Activated CD4-positive, CD25-positive, alpha-beta regulatory T cell treated with anti-CD3 and anti-CD28 coated beads, Interleukin-2, amount 50 U/mL, for 24 hours (primary cell): Measurements from ENCODE around the gene TRIM31.
A peak's percentile ranks its signal among the peaks of the same experiment; 100 is the strongest.
"Not testable (repeated sequence)": the region's sequence is repeated elsewhere in the genome, so short reads cannot be mapped to it uniquely, and the experiment has no call there.

Experiments
- ATAC-seq, 2 donors: fragments of 150-1000 bp; cut with Tn5 transposase; one replicate each; pipeline ENCODE4 v1.10.0; 2021; ENCODE audit warnings: mild to moderate bottlenecking in 1 of 2, moderate library complexity in 1 of 2

Gene TRIM31

GRCh38 chr6:30149234-30149633 is 36.3 kb upstream of the TRIM31 start:
- no peak for ATAC-seq

GRCh38 chr6:30147096-30147495 is 34.2 kb upstream of the TRIM31 start:
- no peak for ATAC-seq

DNA sequence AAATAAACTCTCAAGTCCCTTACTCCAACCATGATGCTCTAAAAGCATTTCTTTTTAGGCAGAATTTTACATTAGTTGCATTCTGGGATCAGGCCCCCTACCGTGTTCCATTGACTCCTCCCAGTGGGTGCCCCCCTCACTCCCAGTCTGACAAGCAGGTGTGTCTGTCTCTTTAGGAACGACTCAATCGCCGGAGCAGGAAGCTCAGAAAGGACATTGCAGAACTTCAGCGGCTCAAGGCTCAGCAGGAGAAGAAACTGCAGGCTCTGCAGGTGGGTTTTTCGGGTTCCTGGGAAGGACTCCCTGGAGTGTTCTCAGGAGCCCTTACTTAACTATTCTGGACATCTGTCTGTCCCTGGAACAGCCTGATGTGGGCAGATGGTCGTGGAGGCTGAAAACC is 32.9 kb upstream of the TRIM31 start:
- no peak for ATAC-seq

GRCh38 chr6:30144811-30145210 is 31.9 kb upstream of the TRIM31 start:
- ATAC-seq: no peak

- ATAC-seq: no peak
Observed at GRCh38 chr6:30143780-30144179, 30.9 kb upstream of the TRIM31 start.

DNA sequence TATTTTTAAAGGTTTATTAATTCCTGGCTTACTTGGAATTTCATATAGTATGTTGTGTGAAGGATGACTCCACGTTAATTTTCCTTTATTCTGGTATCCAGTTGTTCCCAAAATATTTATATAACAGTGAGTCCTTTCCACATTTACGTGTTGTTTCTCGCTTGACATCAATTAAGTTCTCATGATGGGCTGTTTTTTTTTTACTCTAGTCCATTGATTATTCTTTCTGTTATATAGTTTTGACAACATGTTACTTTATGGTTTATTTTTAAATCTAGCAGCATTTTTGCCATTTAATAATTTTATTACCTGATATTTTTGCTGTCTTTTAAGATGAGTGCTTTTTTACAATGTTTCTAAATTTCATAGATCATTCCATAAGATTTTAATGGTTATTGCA is 29.8 kb upstream of the TRIM31 start:
- ATAC-seq: no peak

DNA sequence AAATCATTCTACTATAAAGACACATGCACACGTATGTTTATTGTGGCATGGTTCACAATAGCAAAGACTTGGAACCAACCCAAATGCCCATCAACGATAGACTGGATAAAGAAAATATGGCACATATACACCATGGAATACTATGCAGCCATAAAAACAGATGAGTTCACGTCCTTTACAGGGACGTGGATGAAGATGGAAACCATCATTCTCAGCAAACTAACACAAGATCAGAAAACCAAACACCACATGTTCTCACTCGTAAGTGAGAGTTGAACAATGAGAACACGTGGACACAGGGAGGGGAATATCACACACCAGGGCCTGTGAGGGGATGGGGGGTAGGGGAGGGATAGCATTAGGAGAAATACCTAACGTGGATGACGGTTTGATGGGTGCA is 27.4 kb upstream of the TRIM31 start:
- not testable (repeated sequence) for ATAC-seq

DNA sequence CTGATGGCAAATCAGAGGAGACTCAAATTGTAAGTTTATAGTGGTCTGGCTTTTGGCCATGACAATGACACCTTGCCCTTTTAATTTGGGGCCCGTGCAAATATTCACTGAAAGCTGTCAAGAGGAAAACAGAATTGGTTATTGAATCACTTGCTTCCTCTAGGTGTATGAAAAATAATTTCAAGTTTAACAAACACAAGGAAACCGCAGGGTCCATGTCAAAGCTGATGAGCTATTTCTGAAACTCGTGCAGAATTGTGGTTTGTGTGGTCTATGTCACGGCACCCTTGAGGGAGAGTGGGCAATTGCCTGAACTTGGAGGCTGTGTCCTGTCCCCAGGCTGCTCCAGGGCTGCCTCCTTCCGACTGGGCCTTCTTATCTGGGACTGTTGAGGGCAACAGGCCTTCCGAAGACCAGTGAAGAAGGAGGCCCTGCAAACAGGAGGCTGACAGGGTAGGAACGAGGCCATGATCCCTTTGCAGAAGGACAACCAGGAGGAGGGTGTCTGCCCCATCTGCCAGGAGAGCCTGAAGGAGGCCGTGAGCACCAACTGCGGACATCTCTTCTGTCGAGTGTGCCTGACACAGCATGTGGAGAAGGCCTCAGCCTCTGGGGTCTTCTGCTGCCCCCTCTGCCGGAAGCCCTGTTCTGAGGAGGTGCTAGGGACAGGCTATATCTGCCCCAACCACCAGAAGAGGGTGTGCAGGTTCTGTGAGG is 23.8 kb upstream of the TRIM31 start:
- peak; percentile 9 to 17 for ATAC-seq

GRCh38 chr6:30135757-30136156 is 22.9 kb upstream of the TRIM31 start, which contains the start of gene TRIM40:
Gene TRIM40 (plus strand): TSS chr6:30136140. CDS start chr6:30137037, 897 bp downstream.
- ATAC-seq: no peak

DNA sequence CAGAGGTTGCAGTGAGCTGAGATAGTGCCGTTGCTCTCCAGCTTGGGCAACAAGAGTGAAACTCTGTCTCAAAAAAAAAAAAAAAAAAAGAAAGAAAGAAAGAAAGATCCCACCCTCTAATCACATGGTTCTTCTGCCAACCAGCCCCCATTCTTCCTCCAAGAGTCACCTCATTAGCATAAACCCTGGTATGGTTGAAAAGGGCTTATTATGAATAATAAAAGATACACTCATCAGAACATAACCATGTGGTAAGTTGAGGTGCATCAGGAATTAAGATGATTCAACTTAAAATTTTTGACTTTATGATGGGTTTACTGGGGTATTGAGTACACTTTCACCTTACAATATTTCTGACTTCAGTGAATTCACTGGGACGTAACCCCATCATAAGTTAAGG is 22.3 kb upstream of the TRIM31 start:
- ATAC-seq: peak; percentile 5 to 55

DNA sequence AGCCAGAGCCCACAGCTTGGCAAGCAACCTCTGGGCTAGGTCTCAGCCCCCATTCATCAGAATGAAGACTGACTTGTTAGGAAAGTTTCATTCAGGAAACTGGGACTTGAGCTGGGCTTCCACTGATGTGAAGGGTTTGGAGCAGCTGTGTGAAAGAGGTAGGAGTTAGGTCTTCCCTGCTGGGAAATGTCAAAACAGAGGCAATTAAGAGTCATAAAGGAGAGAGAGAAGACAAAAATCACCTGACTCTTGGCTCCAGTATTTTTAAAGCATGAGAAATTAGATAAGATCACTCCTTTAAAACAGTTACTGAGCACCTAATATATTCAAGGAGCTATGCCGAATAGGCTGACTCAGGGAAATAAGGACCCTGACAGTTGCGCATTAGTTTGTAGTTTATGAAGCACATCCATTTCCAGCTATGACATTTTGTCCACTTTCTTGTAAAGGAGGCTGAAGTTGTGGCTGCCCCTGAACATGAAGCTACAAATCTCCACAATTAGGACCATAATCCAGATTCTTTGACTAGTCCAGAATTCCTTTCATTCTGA is 19.1 kb upstream of the TRIM31 start:
- ATAC-seq: no peak

DNA sequence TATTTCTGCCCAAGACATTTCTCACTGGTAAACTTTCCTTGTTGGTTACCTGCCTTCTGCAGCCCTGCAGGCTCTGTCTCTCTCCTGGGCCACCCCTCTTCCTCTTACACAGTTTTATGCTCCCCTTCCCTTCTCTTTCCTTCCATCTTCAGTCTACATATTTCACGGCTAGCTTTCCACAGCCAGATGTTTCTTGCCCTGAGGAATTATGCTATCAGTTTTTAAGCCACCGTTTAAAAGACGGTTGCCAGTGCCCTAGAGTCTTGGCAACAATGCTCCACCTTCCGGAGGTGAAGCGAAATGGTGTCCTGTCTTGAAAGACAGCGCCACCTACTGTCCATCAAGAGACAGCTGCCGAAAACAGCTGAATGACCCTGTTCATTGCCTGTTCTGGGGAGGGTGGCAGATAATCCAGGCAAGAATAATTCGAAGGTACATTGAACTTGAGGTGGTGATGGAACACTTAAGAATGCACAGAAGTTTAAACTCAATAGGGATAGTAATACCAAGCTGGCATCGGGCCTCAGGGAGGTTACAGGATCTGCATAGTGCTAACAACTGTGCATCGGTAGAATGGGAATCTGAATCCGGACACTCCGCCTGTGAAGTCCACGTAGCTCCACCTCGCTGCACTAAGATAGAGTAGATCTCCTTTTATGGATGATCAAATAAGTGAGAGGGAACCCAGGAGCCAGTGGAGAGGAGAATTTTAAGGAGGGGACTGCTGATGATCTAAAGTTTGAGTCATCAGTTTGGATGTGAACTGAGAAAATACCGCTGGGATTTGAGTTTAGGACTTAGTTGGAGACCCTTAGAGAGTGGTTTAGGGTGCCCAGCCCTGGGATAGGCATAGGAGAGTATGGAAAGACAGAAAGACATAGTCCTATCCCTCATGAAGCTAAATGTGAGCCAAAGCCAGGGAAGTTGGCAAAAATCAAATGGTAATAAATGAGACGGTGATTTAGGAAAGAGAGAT is 18.3 kb upstream of the TRIM31 start:
- ATAC-seq: peak; percentile 84 to 86

GRCh38 chr6:30130179-30130679 is 17.3 kb upstream of the TRIM31 start:
- no peak for ATAC-seq

DNA sequence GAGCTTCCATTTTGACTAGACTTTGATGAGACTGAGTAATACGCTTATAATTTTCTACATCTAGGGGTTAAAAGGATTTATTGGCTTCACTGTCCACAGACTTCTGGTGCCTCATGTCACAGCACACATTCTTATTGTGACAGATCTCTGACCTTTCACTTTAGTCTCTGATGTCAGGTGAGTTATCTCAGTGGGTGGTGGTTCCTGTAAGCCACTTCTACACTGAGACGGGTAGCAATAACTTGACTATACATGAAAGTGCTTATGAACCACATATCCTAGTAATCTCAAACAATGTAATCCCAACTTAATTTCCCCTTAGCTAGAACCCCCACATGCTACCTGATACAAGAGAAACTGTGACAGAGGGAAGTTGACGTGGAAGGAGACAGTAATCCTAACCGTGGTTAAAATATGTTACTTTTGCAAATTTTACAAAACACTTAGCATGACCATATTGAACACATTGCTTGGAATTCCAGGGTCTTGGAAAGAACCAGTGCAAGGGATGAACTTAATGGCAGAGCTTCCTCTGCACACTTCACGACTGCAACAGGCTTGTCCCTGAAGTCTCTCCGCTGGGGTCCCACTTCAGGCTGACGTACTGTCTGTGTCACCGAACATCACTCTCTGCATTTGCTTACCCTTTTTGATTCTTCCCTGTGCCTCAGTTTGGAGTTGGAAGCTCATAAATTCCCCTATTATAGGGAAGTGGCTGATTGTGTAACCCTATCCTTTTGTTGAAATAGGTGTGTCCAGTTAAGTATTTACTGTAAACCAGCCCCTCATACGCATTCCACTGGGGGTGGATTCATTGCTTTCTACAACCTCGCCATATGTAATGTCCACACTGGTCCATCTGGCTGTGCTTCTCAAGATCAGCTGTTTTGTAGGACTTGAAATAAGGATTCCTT is 16.6 kb upstream of the TRIM31 start:
- peak; percentile 63 to 65 for ATAC-seq

GRCh38 chr6:30127238-30128093 is 14.6 kb upstream of the TRIM31 start:
- no peak for ATAC-seq

DNA sequence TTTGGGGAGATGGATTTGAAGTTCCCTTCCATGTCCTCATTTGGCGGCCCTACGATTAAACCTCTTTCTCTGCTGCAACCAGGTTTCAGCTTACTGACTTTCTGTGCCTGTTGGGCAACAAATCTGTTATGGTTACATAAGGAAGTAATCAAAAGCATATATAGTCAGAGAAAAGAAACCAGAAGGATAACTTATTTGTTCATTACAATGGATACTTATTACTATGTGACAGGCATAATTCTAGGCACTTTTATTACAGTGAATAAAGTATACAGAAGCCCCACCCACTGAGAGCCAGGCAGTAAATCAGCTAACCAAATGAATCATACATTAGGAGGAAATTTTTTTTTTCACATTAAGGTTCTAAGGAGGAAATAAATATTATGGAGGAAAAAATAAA is 9.6 kb upstream of the TRIM31 start:
- no peak for ATAC-seq

DNA sequence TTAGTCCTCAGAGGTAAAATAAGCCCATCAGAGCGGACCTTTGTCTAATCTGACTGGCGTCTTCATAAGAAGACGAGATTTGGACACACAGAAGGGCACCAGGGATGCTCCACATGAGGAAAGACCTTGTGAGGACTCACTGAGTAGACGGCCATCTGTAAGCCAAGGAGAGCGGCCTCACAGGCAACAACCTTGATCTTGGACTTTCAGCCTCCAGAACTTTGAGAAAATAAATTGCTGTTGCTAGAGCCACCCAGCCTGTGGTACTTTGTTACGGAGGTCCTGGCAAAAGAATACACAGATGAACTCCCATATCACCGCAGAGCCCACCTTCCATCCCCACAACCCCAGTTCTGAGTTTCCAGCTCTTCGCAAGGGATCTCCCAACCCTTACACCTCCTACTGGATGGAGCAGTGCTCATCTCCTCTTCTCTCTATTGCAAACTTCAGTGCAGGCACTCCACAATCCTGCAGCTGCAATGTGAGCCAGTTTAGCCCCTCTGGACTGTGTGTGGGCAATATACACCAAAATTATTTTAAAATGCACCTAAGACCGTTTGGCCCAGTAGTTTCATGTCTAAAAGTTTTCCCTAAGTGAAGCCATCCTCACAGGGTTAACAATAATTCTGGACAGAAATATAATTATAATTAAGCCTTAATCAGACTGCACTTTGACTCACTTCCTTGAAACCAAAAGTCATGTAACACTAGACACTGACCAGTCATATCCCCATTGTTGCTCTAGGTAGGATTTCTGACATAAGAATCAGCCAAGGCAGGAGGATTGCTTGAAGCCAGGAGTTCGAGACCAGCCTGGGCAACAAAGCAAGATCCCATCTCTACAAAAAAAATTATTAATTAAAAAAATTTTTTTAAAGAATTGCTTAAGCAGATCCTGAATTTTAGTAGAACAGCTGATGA is 8.8 kb upstream of the TRIM31 start:
- ATAC-seq: no peak

DNA sequence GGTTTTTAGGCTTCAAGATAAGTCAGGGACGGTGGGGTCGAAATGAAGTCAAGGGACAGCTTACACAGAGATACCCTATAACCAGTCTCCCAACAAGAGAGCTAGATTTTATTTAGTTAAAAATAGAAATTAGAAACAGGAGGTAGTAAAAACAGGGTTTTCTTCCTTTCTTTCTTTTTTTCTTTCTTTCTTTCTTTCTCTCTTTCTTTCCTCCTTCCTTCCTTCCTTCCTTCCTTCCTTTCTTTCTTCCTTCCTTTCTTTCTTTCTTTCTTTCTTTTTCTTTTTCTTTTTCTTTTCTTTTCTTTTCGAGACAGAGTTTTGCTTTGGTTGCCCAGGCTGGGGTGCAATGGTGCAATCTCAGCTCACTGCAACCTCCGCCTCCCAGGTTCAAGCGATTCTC is 5.8 kb upstream of the TRIM31 start:
- ATAC-seq: not testable (repeated sequence)

DNA sequence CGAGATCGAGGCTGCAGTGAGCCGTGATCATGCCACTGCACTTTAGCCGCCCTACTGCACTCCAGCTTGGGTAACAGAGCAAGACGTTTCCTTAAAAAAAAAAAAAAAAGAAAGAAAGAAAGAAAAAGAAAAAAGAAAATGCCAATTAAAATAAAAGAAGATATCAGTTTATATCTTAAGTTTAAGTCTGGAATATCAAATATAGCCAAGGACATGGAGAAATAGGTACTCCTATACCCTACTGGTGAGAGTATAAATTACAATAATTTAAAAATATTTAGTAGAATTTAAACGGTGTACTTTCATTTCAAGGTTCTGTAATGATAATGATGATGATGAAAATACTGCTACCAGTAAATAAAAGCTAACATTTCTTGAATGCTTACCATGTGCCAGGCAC is 3.8 kb upstream of the TRIM31 start:
- no peak for ATAC-seq

- ATAC-seq: no peak
Observed at GRCh38 chr6:30113841-30114240, 951 bp upstream of the TRIM31 start.
